Measurements from ENCODE around the gene UTP4.

DNA sequence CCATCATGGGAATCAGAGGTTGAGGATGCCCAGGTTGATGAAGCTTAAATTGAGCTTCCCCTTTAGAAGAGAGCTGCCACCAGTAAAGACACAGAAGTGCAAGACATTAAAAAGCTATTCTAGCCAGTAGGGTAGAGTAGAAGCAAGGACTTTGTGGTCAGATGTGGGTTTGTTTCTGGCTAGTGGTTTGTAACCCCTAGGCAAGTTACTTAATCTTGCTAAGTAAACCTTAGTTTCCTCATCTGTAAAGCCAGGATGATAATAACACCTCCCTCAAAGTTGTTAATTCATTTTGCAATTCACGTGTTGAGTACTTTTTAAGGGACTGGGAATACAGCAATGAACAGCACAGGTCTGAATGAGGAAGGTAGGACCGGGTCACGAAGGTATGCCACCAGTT is 58.1 kb downstream of the UTP4 start:
- TF ChIP-seq, protein P1, sequence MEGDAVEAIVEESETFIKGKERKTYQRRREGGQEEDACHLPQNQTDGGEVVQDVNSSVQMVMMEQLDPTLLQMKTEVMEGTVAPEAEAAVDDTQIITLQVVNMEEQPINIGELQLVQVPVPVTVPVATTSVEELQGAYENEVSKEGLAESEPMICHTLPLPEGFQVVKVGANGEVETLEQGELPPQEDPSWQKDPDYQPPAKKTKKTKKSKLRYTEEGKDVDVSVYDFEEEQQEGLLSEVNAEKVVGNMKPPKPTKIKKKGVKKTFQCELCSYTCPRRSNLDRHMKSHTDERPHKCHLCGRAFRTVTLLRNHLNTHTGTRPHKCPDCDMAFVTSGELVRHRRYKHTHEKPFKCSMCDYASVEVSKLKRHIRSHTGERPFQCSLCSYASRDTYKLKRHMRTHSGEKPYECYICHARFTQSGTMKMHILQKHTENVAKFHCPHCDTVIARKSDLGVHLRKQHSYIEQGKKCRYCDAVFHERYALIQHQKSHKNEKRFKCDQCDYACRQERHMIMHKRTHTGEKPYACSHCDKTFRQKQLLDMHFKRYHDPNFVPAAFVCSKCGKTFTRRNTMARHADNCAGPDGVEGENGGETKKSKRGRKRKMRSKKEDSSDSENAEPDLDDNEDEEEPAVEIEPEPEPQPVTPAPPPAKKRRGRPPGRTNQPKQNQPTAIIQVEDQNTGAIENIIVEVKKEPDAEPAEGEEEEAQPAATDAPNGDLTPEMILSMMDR (IDR thresholded peaks at IDR 0.05), result no peak
- TF ChIP-seq POLR2A (IDR thresholded peaks at IDR 0.05), result no peak
